ENCODE measurements around the gene XXYLT1. TPM values are rescaled to one million over a fixed set of nuclear protein-coding genes. Genes with fewer than 3 reads are reported as not detected.

Gene XXYLT1
- total and polyA plus RNA-seq, 2 of the 4 experiments (the other 2 are of a cell fraction), result 14.7 to 18.1 TPM

GRCh38 chr3:195296662-195297061 lies 25.7 kb upstream of the XXYLT1 start:
- in situ Hi-C loops (cut with MboI; ENCODE audit: low sequenced_read_pairs), result loop anchor here (10.0 kb wide), 1 partner anchor 128 kb away; no protein-coding TSS in a partner anchor
- CTCF ChIA-PET, result no interaction called here
- no CpG with 5 or more reads among the region's 1 CpG for WGBS, 2 experiments (ENCODE audit: extremely low coverage in 2 of 2, insufficient read length in 1 of 2)

More at GRCh38 chr3:195296662-195297061, 25.7 kb upstream of the XXYLT1 start:
- Histone ChIP-seq H2AK9ac (replicated peaks; ENCODE audit: low read depth, low read length, poor library complexity) (no peak overlapping the region), H2BK20ac (ENCODE audit: low read depth, low read length) (no peak overlapping the region), H3K14ac (replicated peaks; ENCODE audit: low read depth, low read length) (no peak overlapping the region), H2AK5ac (ENCODE audit: low read depth, low read length) (no peak overlapping the region), H3K4ac (ENCODE audit: low read depth, low read length) (no peak overlapping the region), H3K27me3 (ENCODE audit: control insufficient read depth, insufficient read depth, low read length) (no peaks in the 10 kb centered on the region), H3K18ac (ENCODE audit: low read depth, low read length) (no peak overlapping the region), H4K91ac (ENCODE audit: insufficient read depth, low read depth, low read length) (no peak overlapping the region), H4K5ac (ENCODE audit: low read depth, low read length) (no peak overlapping the region), H3K36me3 (ENCODE audit: control insufficient read depth, insufficient read depth, low read length) (peaks cover 16% of the 10 kb centered on the region), H2BK15ac (ENCODE audit: low read depth, low read length) (no peak overlapping the region), H3K4me3 (ENCODE audit: insufficient read depth, low read depth, low read length) (no peak overlapping the region), H3K23ac (ENCODE audit: low read depth, low read length) (no peak overlapping the region), H2BK5ac (ENCODE audit: low read depth, low read length, poor library complexity, severe bottlenecking) (no peak overlapping the region), H3K27ac (ENCODE audit: insufficient read depth, low read length) (no peak overlapping the region), H4K8ac (ENCODE audit: low read depth in 2 of 2, low read length in 2 of 2) (no peak overlapping the region), H3K79me1 (ENCODE audit: low read depth in 1 of 2, low read length in 2 of 2) (0 out of 4 replicates have a peak, but pooled peaks cover 0 to under 1% of the 10 kb centered on the region in 2 experiments), H2AFZ (replicated peaks; ENCODE audit: low read length, poor library complexity) (no peak overlapping the region), H3K56ac (ENCODE audit: extremely low read depth, insufficient read depth, low read length) (no peak overlapping the region), H3K9me1 (ENCODE audit: insufficient read depth, low read length) (peaks cover 3% of the 10 kb centered on the region; the same call in 1 of the 2 replicates), H3K4me2 (ENCODE audit: low read depth, low read length) (no peak overlapping the region), H3K9me3 (ENCODE audit: control insufficient read depth, insufficient read depth, low read length) (no peaks in the 10 kb centered on the region), H4K20me1 (ENCODE audit: insufficient read depth, low read length) (no peaks in the 10 kb centered on the region), H2BK120ac (ENCODE audit: low read depth, low read length) (no peak overlapping the region), H3K9ac (ENCODE audit: low read depth, low read length) (no peak overlapping the region), H3K4me1 (ENCODE audit: control insufficient read depth, insufficient read depth, low read length) (no peaks in the 10 kb centered on the region; the same call in 1 of the 2 replicates)
- intact Hi-C loops (cut with micrococcal nuclease), result no loop called here
- POLR2A ChIA-PET (ENCODE audit: unreplicated experiment), result no interaction called here
- no peak for ATAC-seq (ENCODE audit: low read depth)
- no peak for DNase-seq
- no TSS peak for BruUV-seq (replicated peaks)
- TF ChIP-seq ELK1 (IDR thresholded peaks at IDR 0.05; ENCODE audit: borderline replicate concordance, low read depth, low read length), result no peak
- no peak for TF ChIP-seq RAD21 (IDR thresholded peaks at IDR 0.05; ENCODE audit: low read length)
- no peak for TF ChIP-seq NFE2L2 (IDR thresholded peaks at IDR 0.05; ENCODE audit: low read depth, low read length)
- TF ChIP-seq FOS (IDR thresholded peaks at IDR 0.05; ENCODE audit: low read depth, low read length), result no peak
- no peak for TF ChIP-seq CEBPB (IDR thresholded peaks at IDR 0.05; ENCODE audit: low read depth, low read length)
- no peak for TF ChIP-seq MXI1 (IDR thresholded peaks at IDR 0.05; ENCODE audit: borderline replicate concordance, low read depth, low read length)
- TF ChIP-seq CHD1 (IDR thresholded peaks at IDR 0.05; ENCODE audit: low read depth, low read length), result no peak
- TF ChIP-seq MAFK (IDR thresholded peaks at IDR 0.05; ENCODE audit: low read depth, low read length), result no peak
- no peak for TF ChIP-seq SMC3 (IDR thresholded peaks at IDR 0.05; ENCODE audit: low read depth, low read length)
- TF ChIP-seq CTCF (conservative IDR thresholded peaks at IDR 0.05; ENCODE audit: low read depth, low read length), result no peak
- no peak for TF ChIP-seq POLR2A (IDR thresholded peaks at IDR 0.05; ENCODE audit: low read depth, low read length)
- TF ChIP-seq RCOR1 (IDR thresholded peaks at IDR 0.05; ENCODE audit: insufficient replicate concordance, low read length), result no peak
- TF ChIP-seq RFX5 (IDR thresholded peaks at IDR 0.05; ENCODE audit: low read depth, low read length), result no peak
- TF ChIP-seq USF2 (IDR thresholded peaks at IDR 0.05; ENCODE audit: low read depth, low read length), result no peak
- no peak for TF ChIP-seq BHLHE40 (IDR thresholded peaks at IDR 0.05; ENCODE audit: low read depth, low read length)
- no peak for TF ChIP-seq MAZ (IDR thresholded peaks at IDR 0.05; ENCODE audit: borderline replicate concordance, low read depth, low read length)
- dilution Hi-C loops (cut with HindIII; ENCODE audit: low sequenced_read_pairs, unreplicated experiment), result no loop called here

All from IMR-90 (cell line).